Peyer's patch (tissue), 4 donors: ENCODE measurements around the gene UMOD.

Experiments used
- CTCF ChIP-seq, 6 experiments: fragments of 450-650 bp in 4 of 6; fragments of 200-600 bp in 2 of 6; sonication (generic) in 1 of 6; IDR thresholded peaks; one replicate each; pipeline ENCODE4 v1.5.1; 2017 to 2019; ENCODE audit warnings: antibody characterized with exemption in 6 of 6, mild to moderate bottlenecking in 3 of 6, moderate library complexity in 1 of 6
- POLR2A ChIP-seq, 2 donors: fragments of 450-650 bp; IDR thresholded peaks; one replicate each; pipeline ENCODE4 v1.5.1; 2017; ENCODE audit warnings: antibody characterized with exemption in 2 of 2, mild to moderate bottlenecking in 2 of 2, moderate library complexity in 2 of 2

GRCh38 chr16:20318006-20318405 is 34.5 kb downstream of the UMOD start:
- TF ChIP-seq POLR2A (IDR thresholded peaks at IDR 0.05) (no peak), CTCF (IDR thresholded peaks at IDR 0.05) (no peak)
